COLO829 (cell line): Measurements from ENCODE around the gene PCK1.

ENCODE experiments used
- DNase-seq: peaks from one replicate; pipeline ENCODE4 v3.0.0; 2012; ENCODE audit warnings: low spot score

PCK1 gene

GRCh38 chr20:57561356-57562279 is 708 bp downstream of the PCK1 start:
- no peak for DNase-seq

- DNase-seq = no peak
These were observed 1.9 kb downstream of the PCK1 start for GRCh38 chr20:57562541-57563465.

GRCh38 chr20:57563522-57563921 is 2.6 kb downstream of the PCK1 start:
- no peak for DNase-seq

- DNase-seq = no peak
These were observed 3.4 kb downstream of the PCK1 start for GRCh38 chr20:57564180-57564802.

- no peak for DNase-seq
These were observed 4.2 kb downstream of the PCK1 start for GRCh38 chr20:57564951-57565642.

GRCh38 chr20:57566399-57566798 is 5.5 kb downstream of the PCK1 start:
- DNase-seq = no peak

- no peak for DNase-seq
These were observed 6.0 kb downstream of the PCK1 start for GRCh38 chr20:57566803-57567459.

- DNase-seq = no peak
These were observed 6.7 kb downstream of the PCK1 start for GRCh38 chr20:57567471-57568079.

- no peak for DNase-seq
These were observed 7.4 kb downstream of the PCK1 start for GRCh38 chr20:57568088-57568896.

GRCh38 chr20:57568960-57569359 is 8.1 kb downstream of the PCK1 start:
- no peak for DNase-seq

GRCh38 chr20:57570145-57570850 is 9.4 kb downstream of the PCK1 start:
- DNase-seq = no peak

- DNase-seq = no peak
These were observed 10.0 kb downstream of the PCK1 start for GRCh38 chr20:57570920-57571319.

GRCh38 chr20:57571782-57572416 is 11.0 kb downstream of the PCK1 start:
- DNase-seq = no peak

GRCh38 chr20:57573242-57573641 is 12.3 kb downstream of the PCK1 start:
- no peak for DNase-seq

- DNase-seq = no peak
These were observed 13.0 kb downstream of the PCK1 start for GRCh38 chr20:57573894-57574293.

- no peak for DNase-seq
These were observed 14.0 kb downstream of the PCK1 start for GRCh38 chr20:57574954-57575353.

GRCh38 chr20:57576002-57576401 is 15.1 kb downstream of the PCK1 start:
- DNase-seq = no peak

- DNase-seq = no peak
These were observed 16.0 kb downstream of the PCK1 start for GRCh38 chr20:57576617-57577550.
